Measurements from ENCODE around the gene TFAP2D.

The TFAP2D gene

DNA sequence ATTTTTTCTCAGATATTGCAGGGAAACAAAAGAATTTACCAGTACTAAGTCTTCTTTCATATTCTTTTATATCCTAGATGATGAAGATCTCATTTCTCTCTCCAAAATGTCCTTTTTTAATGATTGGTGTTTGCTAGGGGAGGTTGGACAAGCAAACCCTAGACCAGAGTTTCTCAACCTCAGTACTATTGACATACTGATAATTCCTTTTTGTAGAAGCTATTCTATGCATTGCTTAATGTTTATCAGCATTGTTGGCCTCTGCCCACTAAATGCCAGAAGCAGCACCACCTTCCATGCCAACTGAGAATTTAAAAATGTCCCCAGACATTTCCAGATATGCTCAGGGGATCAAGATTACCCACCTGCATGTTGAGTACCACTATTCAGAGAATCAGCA, 91.0 kb downstream of the TFAP2D start:
- H3K4me3 ChIP-seq (ENCODE audit: low read depth, low read length), result no peak overlapping the region
- TF ChIP-seq HOXC10 (CRISPR knock-in tag; IDR thresholded peaks at IDR 0.05), result no peak
- no peak for TF ChIP-seq ZNF707 (tag by site-specific recombination; IDR thresholded peaks at IDR 0.05)
- no peak for TF ChIP-seq ZNF132 (tag by site-specific recombination; IDR thresholded peaks at IDR 0.05; ENCODE audit: borderline replicate concordance)
- TF ChIP-seq SP7 (tag by site-specific recombination; IDR thresholded peaks at IDR 0.05), result no peak
- TF ChIP-seq ZNF175 (tag by site-specific recombination; IDR thresholded peaks at IDR 0.05), result no peak
- TF ChIP-seq, protein P1, sequence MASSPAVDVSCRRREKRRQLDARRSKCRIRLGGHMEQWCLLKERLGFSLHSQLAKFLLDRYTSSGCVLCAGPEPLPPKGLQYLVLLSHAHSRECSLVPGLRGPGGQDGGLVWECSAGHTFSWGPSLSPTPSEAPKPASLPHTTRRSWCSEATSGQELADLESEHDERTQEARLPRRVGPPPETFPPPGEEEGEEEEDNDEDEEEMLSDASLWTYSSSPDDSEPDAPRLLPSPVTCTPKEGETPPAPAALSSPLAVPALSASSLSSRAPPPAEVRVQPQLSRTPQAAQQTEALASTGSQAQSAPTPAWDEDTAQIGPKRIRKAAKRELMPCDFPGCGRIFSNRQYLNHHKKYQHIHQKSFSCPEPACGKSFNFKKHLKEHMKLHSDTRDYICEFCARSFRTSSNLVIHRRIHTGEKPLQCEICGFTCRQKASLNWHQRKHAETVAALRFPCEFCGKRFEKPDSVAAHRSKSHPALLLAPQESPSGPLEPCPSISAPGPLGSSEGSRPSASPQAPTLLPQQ (tag by site-specific recombination; IDR thresholded peaks at IDR 0.05), result no peak
- TF ChIP-seq ZSCAN30 (tag by site-specific recombination; IDR thresholded peaks at IDR 0.05), result no peak
- TF ChIP-seq INSM2 (tag by site-specific recombination; IDR thresholded peaks at IDR 0.05), result no peak
- TF ChIP-seq ZNF223 (tag by site-specific recombination; IDR thresholded peaks at IDR 0.05), result no peak
- no peak for TF ChIP-seq HOXD13 (CRISPR knock-in tag; IDR thresholded peaks at IDR 0.05; ENCODE audit: borderline replicate concordance)
- TF ChIP-seq ZNF560 (tag by site-specific recombination; IDR thresholded peaks at IDR 0.05; ENCODE audit: borderline replicate concordance), result no peak
- TF ChIP-seq, protein P2, sequence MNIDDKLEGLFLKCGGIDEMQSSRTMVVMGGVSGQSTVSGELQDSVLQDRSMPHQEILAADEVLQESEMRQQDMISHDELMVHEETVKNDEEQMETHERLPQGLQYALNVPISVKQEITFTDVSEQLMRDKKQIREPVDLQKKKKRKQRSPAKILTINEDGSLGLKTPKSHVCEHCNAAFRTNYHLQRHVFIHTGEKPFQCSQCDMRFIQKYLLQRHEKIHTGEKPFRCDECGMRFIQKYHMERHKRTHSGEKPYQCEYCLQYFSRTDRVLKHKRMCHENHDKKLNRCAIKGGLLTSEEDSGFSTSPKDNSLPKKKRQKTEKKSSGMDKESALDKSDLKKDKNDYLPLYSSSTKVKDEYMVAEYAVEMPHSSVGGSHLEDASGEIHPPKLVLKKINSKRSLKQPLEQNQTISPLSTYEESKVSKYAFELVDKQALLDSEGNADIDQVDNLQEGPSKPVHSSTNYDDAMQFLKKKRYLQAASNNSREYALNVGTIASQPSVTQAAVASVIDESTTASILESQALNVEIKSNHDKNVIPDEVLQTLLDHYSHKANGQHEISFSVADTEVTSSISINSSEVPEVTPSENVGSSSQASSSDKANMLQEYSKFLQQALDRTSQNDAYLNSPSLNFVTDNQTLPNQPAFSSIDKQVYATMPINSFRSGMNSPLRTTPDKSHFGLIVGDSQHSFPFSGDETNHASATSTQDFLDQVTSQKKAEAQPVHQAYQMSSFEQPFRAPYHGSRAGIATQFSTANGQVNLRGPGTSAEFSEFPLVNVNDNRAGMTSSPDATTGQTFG (tag by site-specific recombination; IDR thresholded peaks at IDR 0.05; ENCODE audit: borderline replicate concordance), result no peak
- TF ChIP-seq, protein P3, sequence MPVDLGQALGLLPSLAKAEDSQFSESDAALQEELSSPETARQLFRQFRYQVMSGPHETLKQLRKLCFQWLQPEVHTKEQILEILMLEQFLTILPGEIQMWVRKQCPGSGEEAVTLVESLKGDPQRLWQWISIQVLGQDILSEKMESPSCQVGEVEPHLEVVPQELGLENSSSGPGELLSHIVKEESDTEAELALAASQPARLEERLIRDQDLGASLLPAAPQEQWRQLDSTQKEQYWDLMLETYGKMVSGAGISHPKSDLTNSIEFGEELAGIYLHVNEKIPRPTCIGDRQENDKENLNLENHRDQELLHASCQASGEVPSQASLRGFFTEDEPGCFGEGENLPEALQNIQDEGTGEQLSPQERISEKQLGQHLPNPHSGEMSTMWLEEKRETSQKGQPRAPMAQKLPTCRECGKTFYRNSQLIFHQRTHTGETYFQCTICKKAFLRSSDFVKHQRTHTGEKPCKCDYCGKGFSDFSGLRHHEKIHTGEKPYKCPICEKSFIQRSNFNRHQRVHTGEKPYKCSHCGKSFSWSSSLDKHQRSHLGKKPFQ (tag by site-specific recombination; IDR thresholded peaks at IDR 0.05), result no peak
- TF ChIP-seq KLF7 (tag by site-specific recombination; IDR thresholded peaks at IDR 0.05; ENCODE audit: borderline replicate concordance), result no peak
- no peak for TF ChIP-seq SP2 (tag by site-specific recombination; IDR thresholded peaks at IDR 0.05)
- TF ChIP-seq, protein P4, sequence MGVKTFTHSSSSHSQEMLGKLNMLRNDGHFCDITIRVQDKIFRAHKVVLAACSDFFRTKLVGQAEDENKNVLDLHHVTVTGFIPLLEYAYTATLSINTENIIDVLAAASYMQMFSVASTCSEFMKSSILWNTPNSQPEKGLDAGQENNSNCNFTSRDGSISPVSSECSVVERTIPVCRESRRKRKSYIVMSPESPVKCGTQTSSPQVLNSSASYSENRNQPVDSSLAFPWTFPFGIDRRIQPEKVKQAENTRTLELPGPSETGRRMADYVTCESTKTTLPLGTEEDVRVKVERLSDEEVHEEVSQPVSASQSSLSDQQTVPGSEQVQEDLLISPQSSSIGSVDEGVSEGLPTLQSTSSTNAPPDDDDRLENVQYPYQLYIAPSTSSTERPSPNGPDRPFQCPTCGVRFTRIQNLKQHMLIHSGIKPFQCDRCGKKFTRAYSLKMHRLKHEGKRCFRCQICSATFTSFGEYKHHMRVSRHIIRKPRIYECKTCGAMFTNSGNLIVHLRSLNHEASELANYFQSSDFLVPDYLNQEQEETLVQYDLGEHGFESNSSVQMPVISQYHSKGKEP (tag by site-specific recombination; IDR thresholded peaks at IDR 0.05), result no peak
- no peak for TF ChIP-seq ZNF37A (tag by site-specific recombination; IDR thresholded peaks at IDR 0.05)
- no peak for TF ChIP-seq ZNF138 (tag by site-specific recombination; IDR thresholded peaks at IDR 0.05; ENCODE audit: borderline replicate concordance)
- TF ChIP-seq ZNF518A (tag by site-specific recombination; conservative IDR thresholded peaks at IDR 0.05; ENCODE audit: low read depth), result no peak
- no peak overlapping the region for H3K27ac ChIP-seq (ENCODE audit: extremely low read depth, low read depth, low read length)
- H3K9me3 ChIP-seq (ENCODE audit: control insufficient read depth, insufficient read depth, low read depth, low read length), result no peaks in the 10 kb centered on the region
- no peaks in the 10 kb centered on the region for H3K36me3 ChIP-seq (ENCODE audit: control insufficient read depth in 2 of 2, insufficient read depth in 1 of 2, low read length in 2 of 2)
- no peaks in the 10 kb centered on the region for H3K4me1 ChIP-seq (ENCODE audit: control insufficient read depth, insufficient read depth, low read length)
- ChIA-PET CTCF (no interaction called here), POLR2A (no interaction called here)
